Panc1 (cell line): ENCODE results near the gene TJAP1.

Experiments
- TCF7L2 ChIP-seq: IDR thresholded peaks from 2 replicates; pipeline ENCODE4 v1.6.1; 2011; ENCODE audit warnings: mild to moderate bottlenecking, low read depth, low read length, inconsistent platforms
- TF ChIP-seq, protein P1 (sequence below): fragments of 450-650 bp; IDR thresholded peaks from 2 replicates; pipeline ENCODE4 v1.5.1; 2017; ENCODE audit warnings: mild to moderate bottlenecking

DNA sequence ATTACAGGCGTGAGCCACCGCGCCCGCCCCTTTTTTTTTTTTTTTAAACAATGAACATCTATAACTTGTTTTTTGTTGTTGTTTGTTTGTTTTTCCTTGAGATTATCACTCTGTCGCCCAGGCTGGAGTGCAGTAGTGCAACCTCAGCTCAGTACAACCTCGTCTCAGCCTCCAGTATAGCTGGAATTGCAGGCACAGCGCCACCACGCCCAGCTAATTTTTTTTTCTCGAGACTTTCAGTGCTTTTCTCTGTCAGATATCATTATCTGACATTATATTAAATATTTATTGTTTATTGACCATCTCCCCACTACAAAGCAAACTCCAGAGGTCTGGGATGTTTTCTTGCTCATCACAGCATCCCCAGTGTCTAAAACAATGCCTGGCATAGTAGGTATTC lies 19.7 kb upstream of the TJAP1 start:
- TF ChIP-seq, protein P1, sequence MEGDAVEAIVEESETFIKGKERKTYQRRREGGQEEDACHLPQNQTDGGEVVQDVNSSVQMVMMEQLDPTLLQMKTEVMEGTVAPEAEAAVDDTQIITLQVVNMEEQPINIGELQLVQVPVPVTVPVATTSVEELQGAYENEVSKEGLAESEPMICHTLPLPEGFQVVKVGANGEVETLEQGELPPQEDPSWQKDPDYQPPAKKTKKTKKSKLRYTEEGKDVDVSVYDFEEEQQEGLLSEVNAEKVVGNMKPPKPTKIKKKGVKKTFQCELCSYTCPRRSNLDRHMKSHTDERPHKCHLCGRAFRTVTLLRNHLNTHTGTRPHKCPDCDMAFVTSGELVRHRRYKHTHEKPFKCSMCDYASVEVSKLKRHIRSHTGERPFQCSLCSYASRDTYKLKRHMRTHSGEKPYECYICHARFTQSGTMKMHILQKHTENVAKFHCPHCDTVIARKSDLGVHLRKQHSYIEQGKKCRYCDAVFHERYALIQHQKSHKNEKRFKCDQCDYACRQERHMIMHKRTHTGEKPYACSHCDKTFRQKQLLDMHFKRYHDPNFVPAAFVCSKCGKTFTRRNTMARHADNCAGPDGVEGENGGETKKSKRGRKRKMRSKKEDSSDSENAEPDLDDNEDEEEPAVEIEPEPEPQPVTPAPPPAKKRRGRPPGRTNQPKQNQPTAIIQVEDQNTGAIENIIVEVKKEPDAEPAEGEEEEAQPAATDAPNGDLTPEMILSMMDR: peak; percentile 81
- TF ChIP-seq TCF7L2: no peak
